Osteocyte (in vitro differentiated cells): ENCODE results near the gene WDR46. TPM values are rescaled to one million over a fixed set of nuclear protein-coding genes. Genes with fewer than 3 reads are reported as not detected.
"Not testable (repeated sequence)": the region's sequence is repeated elsewhere in the genome, so short reads cannot be mapped to it uniquely, and the experiment has no call there.

Experiments
- DNase-seq: peaks from one replicate; pipeline ENCODE4 v3.0.0; 2021; ENCODE audit warnings: mixed read lengths; ENCODE audit not compliant: unreplicated experiment; ENCODE audit errors: extremely low spot score
- H3K27ac Mint-ChIP-seq: one replicate; pipeline ENCODE4 v1.8.0; 2021; ENCODE audit warnings: mild to moderate bottlenecking, mixed read lengths; ENCODE audit not compliant: unreplicated experiment
- H3K27me3 Mint-ChIP-seq: one replicate; pipeline ENCODE4 v1.8.0; 2021; ENCODE audit warnings: mixed read lengths; ENCODE audit not compliant: unreplicated experiment
- H3K36me3 Mint-ChIP-seq: one replicate; pipeline ENCODE4 v1.8.0; 2021; ENCODE audit warnings: mixed read lengths; ENCODE audit not compliant: unreplicated experiment
- H3K4me1 Mint-ChIP-seq: one replicate; pipeline ENCODE4 v1.8.0; 2021; ENCODE audit warnings: mixed read lengths; ENCODE audit not compliant: unreplicated experiment
- H3K4me3 Mint-ChIP-seq: one replicate; pipeline ENCODE4 v1.8.0; 2021; ENCODE audit warnings: mild to moderate bottlenecking, moderate library complexity, mixed read lengths; ENCODE audit not compliant: unreplicated experiment
- H3K9me3 Mint-ChIP-seq: one replicate; pipeline ENCODE4 v1.8.0; 2021; ENCODE audit warnings: mixed read lengths; ENCODE audit not compliant: unreplicated experiment
- total RNA-seq: library from RNA; stranded (reverse); gene quantifications from 2 replicates; pipeline ENCODE4 v1.2.1, GENCODE V29; 2021
- TF ChIP-seq, protein P1 (sequence below): fragments of 200-600 bp; sonication (generic); IDR thresholded peaks from 2 replicates; pipeline ENCODE4 v1.5.0; 2021; ENCODE audit warnings: antibody characterized with exemption, mild to moderate bottlenecking, moderate library complexity

WDR46 gene
- total RNA-seq, 1 donor from 2014 or later, result 59.1 TPM

DNA sequence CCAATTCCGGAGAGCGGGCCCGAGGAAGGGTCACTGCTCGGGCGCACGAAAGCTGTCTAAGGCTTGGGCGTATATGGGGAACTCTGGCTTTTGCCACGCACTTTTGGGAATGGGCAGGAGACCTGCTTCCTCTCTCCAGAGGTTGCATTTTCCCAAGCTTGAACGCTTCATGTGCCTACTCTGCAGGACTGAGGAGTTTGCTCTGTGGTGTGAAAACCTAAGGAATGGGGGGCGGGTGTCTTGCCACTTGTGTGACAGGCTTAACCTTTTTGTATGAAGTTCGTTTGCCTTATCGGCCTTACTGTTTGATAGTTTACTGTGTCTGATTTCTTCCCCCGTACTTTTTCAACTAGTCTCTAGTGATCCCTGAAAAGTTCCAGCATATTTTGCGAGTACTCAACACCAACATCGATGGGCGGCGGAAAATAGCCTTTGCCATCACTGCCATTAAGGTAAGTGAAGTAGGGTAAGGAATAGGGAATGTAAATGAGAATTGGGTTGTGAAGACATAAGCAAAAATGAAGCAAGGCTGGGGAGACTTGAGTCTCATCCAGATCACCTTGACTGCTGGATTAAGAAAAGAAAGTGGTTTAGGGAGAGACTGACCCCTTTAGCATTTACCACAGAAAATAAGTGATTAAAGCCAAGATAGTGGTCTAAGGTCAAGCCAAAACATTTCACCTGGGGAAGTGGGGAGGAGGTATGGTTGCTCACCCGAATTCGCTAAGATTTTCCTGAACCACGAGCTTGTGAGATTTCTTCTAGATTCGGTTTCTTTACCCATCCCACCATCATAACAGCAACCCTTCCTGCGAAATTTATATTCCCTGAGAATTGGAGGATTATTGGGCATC is 16.5 kb downstream of the WDR46 start:
- TF ChIP-seq, protein P1, sequence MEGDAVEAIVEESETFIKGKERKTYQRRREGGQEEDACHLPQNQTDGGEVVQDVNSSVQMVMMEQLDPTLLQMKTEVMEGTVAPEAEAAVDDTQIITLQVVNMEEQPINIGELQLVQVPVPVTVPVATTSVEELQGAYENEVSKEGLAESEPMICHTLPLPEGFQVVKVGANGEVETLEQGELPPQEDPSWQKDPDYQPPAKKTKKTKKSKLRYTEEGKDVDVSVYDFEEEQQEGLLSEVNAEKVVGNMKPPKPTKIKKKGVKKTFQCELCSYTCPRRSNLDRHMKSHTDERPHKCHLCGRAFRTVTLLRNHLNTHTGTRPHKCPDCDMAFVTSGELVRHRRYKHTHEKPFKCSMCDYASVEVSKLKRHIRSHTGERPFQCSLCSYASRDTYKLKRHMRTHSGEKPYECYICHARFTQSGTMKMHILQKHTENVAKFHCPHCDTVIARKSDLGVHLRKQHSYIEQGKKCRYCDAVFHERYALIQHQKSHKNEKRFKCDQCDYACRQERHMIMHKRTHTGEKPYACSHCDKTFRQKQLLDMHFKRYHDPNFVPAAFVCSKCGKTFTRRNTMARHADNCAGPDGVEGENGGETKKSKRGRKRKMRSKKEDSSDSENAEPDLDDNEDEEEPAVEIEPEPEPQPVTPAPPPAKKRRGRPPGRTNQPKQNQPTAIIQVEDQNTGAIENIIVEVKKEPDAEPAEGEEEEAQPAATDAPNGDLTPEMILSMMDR, result no peak
- Mint-ChIP-seq H3K27me3 (no peaks in the 10 kb centered on the region), H3K27ac (peak overlapping the region; percentile 100), H3K4me1 (peaks cover 70% of the 10 kb centered on the region), H3K36me3 (peaks cover 31% of the 10 kb centered on the region), H3K9me3 (no peaks in the 10 kb centered on the region), H3K4me3 (peak overlapping the region; percentile 100)
- DNase-seq, result no peak

DNA sequence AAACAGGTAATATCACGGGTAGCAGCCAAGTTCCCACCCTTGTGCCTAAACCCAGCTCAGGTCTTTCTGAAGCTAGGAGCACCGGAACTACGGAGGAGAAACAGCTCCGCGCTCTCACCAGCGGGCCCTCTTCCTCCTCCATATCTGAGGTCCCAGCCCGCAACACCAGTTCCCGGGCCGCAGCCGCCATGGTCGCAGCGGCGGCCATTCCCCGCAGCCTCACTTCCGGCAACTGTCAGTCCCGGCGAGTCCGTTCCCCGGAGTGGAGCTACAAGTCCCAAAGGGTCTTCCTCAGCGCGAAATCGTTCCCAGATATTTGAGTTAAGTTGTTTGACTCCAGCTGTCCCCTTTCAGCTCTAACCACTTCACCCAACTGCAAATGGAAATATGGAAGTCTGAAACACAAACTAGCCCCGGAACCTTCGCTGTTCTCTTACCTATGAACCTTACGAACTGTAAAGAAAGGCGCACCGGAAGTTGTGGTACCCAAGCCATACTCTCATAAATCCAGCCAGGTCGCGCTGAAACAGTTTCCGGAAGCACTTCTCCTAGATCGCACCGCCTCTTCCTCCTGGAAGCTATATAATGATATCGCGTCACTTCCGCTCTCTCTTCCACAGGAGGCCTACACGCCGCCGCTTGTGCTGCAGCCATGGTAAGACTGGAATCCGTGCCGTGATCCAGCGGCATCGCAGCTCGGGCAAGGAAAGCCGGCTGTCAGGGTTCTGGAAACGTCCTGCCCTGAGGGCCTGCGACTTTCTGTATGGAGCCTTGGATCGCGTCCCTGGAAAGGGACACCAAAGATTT is 17.4 kb downstream of the WDR46 start, which contains the start of the genes RPS18 and VPS52:
TSS of gene RPS18 (plus strand) at position 608 of the 807 bp plus-strand sequence. CDS start at position 653, 45 bp downstream.
TSS of gene VPS52 (minus strand) at position 409 of the 807 bp plus-strand sequence. CDS start at position 208, 201 bp downstream.
- Mint-ChIP-seq H3K27ac (peak within 1 kb of the TSS; percentile 100), H3K27me3 (no peaks in the 10 kb centered on the region), H3K9me3 (no peaks in the 10 kb centered on the region), H3K4me1 (peaks cover 65% of the 10 kb centered on the region), H3K36me3 (peaks cover 32% of the 10 kb centered on the region), H3K4me3 (peak within 1 kb of the TSS; percentile 100)
- TF ChIP-seq, protein P1, result no peak
- DNase-seq, result peak; percentile 96

DNA sequence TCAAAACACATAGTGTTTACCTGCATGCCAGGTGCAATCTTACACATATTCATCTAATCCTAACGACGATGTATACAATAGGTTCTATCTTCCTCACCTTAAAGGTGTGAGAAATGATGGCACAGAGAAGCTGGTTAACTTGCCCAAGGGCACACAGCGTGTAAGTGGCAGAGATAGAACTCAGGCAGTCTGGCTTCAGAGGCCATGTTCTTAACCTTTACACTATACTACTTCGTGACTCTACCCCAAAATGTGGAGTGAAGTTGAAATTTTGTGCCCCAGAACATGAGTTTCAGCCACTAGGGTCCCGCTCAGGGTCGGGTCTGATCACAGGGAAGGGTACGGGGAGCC is 17.9 kb downstream of the WDR46 start:
- TF ChIP-seq, protein P1, result peak; percentile 15
- H3K27me3 Mint-ChIP-seq, result no peaks in the 10 kb centered on the region
- H3K9me3 Mint-ChIP-seq, result no peaks in the 10 kb centered on the region
- H3K36me3 Mint-ChIP-seq, result peaks cover 37% of the 10 kb centered on the region
- H3K27ac Mint-ChIP-seq, result peak overlapping the region; percentile 100
- H3K4me3 Mint-ChIP-seq, result peak overlapping the region; percentile 100
- H3K4me1 Mint-ChIP-seq, result peaks cover 60% of the 10 kb centered on the region
- no peak for DNase-seq

DNA sequence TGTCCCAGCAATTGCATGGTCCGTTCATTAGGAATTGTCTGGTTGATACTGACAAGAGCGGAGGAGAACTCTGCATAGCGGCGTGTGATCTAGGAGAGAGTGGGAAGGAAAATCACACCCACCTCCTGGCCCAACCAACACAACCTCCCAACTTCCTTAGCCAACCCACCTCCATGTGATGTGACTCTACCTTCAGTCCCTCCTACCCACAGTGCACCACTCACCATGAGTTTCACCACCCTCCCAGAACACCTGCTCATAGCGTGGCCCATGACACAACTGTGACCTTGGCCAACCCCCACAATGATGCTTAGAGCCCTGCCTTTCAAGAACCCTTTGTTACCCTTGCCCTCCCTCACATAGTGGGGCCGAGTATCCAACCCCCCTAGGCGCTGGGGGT is 25.0 kb downstream of the WDR46 start:
- no peak overlapping the region for H3K27ac Mint-ChIP-seq

DNA sequence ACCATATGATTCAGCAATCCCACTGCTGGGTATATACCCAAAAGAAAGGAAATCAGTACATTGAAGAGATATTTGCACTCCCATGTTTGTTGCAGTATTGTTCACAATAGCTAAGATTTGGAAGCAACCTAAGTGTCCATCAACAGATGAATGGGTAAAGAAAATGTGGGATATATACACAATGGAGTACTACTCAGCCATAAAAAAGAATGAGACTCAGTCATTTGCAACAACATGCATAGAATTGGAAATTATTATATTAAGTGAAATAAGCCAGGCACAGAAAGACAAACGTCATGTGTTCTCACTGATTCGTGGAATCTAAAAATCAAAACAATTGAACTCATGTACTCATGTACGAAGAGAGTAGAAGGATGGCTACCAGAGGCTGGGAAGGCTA is 26.5 kb downstream of the WDR46 start:
- H3K4me3 Mint-ChIP-seq, DNase-seq, H3K27ac Mint-ChIP-seq, H3K4me1 Mint-ChIP-seq, H3K9me3 Mint-ChIP-seq, H3K27me3 Mint-ChIP-seq: not testable (repeated sequence)
- H3K36me3 Mint-ChIP-seq, result peaks cover 29% of the 10 kb centered on the region

More for the DNA sequence above, 25.0 kb downstream of the WDR46 start:
- TF ChIP-seq, protein P1, result no peak
- no peaks in the 10 kb centered on the region for H3K27me3 Mint-ChIP-seq
- H3K4me3 Mint-ChIP-seq, result no peak overlapping the region
- no peaks in the 10 kb centered on the region for H3K4me1 Mint-ChIP-seq
- H3K36me3 Mint-ChIP-seq, result peaks cover 33% of the 10 kb centered on the region
- no peaks in the 10 kb centered on the region for H3K9me3 Mint-ChIP-seq
- DNase-seq, result no peak
